GM19023 (cell line): ENCODE measurements around the gene RDX.

ENCODE experiments used
- ATAC-seq: cut with Tn5 transposase; IDR thresholded peaks from one replicate; pipeline ENCODE4 v1.9.1; 2021; ENCODE audit warnings: mild to moderate bottlenecking, moderate library complexity; ENCODE audit not compliant: unreplicated experiment

The RDX gene

DNA sequence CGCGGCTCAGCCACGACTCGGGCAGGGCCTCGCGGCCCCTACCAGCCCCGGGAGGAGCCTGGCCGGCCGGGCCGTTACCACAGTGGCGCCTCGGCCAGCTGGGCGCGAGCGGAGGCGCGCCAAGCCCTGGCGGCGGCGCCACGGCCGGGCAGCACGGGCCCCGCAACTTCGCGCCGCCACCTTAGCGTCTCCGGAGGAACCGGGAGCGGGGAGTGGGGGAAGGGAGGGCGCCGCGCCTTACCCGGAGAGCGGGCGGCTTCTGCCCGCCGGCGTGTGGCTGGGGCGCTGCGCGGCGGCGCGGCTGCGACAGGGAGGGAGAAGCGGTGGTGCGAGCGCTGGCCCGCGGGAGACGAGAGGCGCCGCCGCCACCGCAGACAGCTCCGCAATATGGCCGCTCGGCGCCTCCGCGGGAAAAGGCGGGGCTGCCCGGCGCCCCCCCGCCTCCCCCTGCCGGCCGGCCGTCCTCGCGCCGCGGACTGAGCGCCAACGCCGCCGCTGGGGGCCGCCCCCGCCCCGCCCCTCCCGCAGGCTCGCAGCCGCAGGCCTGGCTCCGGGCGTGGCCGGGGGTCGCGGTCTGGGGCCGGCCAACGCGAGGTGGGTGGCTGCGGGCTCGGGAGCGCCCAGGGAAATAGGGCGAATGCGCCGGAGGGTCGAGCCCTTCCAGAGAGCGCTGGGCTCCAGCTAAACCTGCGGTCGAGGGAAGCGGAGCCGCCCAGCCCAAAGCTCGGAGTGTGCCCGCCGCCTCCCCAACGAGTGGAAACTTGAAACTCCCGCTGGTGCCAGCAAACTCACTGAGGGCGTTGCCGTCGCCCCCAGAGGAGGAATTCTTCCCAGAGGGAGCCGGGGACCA is at the start of gene RDX:
Gene RDX, minus strand, starts transcription at position 389 of the 850 bp plus-strand sequence. CDS start 16,922 bp downstream, outside the sequence.
- peak; percentile 76 for ATAC-seq

DNA sequence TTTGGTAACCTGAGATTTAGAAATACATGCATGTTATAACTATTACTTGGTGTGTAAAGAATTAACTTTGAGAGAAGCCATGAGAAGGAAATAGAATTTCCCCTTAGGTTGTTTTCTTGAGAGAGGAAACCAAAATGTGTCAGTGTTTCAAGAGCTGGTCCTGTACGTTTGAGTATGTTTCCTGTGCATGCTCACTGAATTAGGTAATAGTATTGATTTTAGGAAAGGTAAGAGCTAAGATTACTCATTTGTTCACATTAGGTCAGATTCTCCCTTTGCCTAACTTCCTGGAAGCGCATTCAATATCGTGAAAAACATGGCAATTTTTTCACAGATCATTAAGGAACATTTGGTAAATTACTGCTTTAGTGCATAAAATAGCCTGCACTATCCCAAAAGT is 49.3 kb upstream of the RDX start:
- no peak for ATAC-seq

GRCh38 chr11:110340436-110340835 is 44.0 kb upstream of the RDX start:
- ATAC-seq = no peak

DNA sequence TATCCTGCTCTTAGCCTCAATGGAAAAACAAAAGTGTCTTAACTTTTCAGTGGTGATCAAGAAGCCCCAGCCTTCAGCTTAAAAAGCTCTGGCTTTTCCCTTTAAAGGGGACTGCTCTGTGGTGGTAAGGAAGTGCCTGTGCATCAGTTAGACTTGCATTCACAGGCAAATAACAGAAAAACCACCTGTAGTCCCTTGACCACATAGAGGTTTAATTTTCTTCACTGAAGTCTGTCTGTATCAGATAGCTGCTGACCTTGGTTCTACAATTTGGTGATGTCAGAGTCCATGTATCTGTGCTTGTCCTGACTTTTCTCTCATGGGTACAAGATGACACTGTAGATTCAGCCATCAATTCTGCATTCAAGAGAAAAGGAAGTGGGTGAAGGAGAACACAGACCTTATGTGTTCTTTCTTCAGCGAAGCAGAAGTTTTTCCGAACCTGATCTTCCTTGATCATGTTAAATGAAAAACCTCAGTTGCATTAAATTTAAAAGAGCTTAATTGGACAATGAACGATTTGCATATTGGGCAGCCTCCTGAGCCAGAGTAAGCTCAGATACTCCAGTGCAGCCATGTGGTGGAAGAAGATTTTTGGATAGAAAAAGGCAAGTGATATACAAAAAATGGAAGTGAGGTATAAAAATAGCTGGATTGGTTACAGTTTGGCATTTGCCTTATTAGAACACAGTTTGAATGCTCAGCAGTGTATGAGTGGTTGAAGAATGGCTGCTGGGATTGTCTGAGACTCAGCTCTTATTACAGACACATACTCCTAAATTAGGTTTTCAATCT is 43.2 kb upstream of the RDX start:
- ATAC-seq = no peak

DNA sequence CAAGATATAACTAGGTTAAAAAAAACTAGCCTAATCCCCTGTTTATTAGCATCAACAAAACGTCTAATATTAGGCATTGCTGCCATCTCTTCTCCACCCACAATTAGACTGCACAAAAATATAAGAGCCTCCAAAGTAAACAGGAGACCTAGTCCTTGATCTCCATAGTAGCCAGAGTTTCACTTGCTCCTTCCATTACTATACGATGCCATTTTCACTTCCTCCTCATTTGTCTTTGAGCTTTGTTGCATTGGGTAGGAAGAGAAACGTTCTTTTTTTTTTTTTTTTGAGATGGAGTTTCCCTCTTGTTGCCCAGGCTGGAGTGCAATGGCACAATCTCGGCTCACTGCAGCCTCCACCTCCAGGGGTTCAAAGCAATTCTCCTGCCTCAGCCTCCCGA is 42.3 kb upstream of the RDX start:
- no peak for ATAC-seq

GRCh38 chr11:110337570-110338193 is 41.3 kb upstream of the RDX start:
- ATAC-seq = no peak

DNA sequence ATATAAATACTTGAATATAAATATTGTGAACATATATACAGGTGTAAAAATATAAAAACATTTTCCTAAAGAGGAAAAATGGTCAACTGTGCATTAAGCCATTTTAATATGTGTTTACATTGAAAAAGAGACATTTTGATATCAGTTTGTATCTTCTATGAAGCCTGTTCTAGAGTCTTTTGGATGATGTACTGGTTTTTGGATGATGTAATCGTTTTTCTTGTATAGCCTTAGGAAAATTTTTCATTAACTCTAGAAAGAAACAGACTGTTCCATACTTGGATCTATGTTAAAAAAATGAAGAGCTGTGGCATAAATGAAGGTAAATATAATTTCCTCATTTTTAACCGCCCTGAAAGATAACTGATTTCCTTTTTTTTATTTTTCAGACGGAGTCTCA is 39.6 kb upstream of the RDX start:
- ATAC-seq = no peak

DNA sequence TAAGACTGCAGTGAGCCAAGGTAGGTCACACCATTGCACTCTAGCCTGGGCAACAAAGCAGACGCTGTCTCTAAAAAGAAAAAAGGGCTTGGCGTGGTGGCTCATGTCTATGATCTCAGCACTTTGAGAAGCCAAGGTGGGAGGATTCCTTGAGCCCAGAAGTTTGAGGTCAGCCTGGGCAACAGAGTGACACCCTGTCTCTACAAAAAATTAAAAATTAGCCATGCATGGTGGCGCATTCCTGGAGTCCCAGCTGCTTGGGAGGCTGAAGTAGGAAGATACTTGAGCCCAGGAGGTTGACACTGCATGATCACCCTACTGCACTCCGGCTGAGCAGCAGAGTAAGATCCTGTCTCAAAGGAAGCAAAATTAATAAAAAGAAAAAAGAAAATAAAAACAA is 38.9 kb upstream of the RDX start:
- no peak for ATAC-seq

- ATAC-seq = no peak
Measured at GRCh38 chr11:110331626-110332025, 35.2 kb upstream of the RDX start.

GRCh38 chr11:110329445-110329844 is 33.0 kb upstream of the RDX start:
- no peak for ATAC-seq

GRCh38 chr11:110327508-110327907 is 31.1 kb upstream of the RDX start:
- no peak for ATAC-seq

DNA sequence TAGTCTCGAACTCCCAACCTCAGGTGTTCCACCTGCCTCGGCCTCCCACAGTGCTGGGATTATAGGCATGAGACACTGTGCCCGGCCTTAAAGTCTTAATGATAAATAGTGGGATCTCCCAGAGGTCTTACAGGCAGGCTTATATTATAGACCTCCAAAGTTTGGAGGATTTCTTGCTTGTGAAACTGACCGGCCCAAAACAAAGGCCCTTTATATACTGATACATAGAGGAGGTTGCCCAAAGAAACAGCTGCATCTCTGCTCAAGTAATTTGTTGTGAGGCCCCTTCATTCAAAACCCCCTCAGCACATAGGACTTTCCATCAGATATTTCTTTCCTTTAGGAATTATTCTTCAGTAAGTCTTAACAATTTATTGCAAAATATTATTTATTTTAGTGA is 27.4 kb upstream of the RDX start:
- no peak for ATAC-seq

- ATAC-seq = no peak
Measured at GRCh38 chr11:110319501-110319900, 23.1 kb upstream of the RDX start.

DNA sequence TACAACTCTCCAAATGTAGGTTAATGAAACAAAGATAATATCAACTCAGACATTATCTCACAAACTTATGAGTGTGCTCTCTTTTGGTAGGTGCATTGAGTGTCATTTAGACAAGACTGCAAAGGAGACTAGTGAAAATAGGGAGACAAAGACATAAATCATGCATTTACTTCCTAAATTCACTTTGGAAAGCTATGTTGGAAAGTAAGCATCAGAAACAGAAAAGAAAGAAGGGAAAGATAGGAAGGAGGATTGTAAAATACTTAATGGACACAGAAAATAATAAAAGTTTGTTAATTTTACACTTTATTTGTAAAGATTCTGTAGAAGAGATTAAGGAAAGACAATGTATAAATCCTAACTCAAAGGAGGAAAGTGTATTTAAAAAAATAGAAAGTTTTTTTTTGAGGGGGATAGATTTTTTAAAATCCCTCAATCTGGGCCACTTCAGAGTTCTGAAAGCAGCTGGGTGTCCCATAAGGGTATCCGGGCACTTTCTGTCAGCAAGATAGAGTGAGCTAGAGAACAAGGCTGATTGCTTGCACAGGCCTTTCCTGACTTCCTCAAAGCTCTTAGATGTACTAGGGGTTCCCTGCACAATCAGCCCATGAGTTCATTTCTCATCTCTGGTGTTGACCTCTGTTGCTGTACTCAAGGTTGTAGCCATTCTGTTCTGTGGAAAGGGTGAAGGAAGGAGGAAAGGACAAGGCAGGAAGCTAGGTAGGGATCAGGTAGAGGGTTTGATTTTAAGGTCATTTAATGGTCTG is 22.4 kb upstream of the RDX start:
- ATAC-seq = no peak

- no peak for ATAC-seq
Measured at GRCh38 chr11:110317516-110317932, 21.1 kb upstream of the RDX start.

DNA sequence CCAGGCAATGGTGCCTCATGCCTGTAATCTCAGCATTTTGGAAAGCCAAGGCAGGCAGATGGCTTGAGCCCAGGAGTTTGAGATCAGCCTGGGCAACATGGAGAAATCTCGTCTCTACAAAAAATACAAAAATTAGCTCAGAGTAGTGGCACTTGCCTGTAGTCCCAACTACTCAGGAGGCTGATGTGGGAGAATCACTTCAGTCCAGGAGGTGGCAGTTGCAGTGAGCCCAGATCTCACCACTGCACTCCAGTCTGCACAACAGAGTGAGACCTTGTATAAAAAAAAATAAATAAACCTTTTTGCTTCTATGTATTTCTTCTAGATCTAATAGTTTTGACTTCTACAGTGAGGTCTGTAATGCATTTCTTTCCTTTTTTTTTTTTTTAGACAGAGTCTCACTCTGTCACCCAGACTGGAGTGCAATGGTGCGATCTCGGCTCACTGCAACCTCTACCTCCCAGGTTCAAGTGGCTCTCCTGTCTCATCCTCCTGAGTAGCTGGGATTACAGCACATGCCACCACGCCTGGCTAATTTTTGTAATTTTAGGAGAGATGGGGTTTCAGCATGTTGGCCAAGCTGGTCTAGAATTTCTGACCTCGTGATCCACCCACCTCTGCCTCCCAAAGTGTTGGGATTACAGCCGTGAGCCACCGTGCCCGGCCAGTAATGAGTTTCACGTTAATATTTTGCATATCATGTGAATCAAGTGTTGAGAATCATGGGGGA is 18.1 kb upstream of the RDX start:
- no peak for ATAC-seq

DNA sequence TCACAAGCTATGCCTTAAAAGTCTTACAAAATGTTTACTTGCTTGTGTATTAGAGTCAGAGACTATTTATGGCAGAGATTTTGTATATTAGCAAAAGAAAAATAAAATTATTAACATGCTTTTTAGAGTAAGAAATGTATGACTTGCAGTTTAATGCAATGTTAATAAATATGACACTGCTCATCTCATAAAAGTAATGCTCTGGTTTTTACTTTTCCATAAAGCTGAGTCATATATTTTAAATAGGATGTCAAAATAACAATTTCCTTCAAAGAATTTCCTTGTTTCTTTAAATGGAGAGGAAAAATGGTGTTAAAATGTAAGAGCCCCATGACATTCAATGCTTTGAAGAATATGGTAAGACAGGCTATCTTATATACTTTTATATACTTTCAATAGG is 16.3 kb upstream of the RDX start:
- ATAC-seq = no peak

GRCh38 chr11:110311783-110312579 is 15.6 kb upstream of the RDX start:
- no peak for ATAC-seq

DNA sequence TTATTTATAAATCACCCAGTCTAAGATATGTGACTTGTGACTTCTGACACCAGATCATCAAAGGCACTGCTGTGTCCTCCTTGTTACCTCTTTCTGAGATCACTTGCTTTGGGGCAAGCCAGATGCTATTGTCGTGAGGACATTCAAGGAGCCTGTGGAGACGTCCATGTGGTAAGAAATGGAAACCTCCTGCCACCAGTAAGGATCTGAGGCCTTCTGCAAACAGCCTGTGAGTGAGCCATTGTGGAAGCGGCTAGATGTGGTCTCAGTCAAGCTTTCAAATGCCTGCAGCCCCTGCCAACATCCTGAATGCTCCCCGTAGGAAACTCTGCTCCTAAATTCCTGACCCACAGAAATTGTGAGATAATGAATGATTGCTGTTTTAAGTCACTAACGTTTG is 11.7 kb upstream of the RDX start:
- no peak for ATAC-seq
